K562 (cell line): Measurements from ENCODE around the gene RXRA. TPM values are rescaled to one million over a fixed set of nuclear protein-coding genes. Genes with fewer than 3 reads are reported as not detected.

Experiments
- ATAC-seq: fragments of 200-7000 bp; cut with Tn5 transposase; 3 replicates; pipeline ENCODE4 v1.9.1; 2020; ENCODE audit warnings: moderate library complexity
- Bru-seq: library from RNA; stranded (reverse); fragments of 400-500 nt; gene quantifications from one replicate; lab custom pipeline; 2021; lab: Mats Ljungman, UMichigan
- BruChase-seq, 2 experiments: library from RNA; stranded (reverse); fragments of 400-500 nt; gene quantifications; one replicate each; lab custom pipeline; 2021; lab: Mats Ljungman, UMichigan
- BruUV-seq: library from RNA; stranded (reverse); fragments of 400-500 nt; replicated peaks from 2 replicates; lab custom pipeline; 2021; lab: Mats Ljungman, UMichigan
- CTCF ChIA-PET: fragments of 300-600 bp; formaldehyde crosslinking; extraction: SDS; loops from one replicate; lab custom pipeline; 2021; ENCODE audit warnings: low intra/inter-chr PET ratio; lab: Yijun Ruan, JAX
- POLR2A ChIA-PET: fragments of 300-600, 350-650 bp; sonication (Branson Sonifier 250); formaldehyde crosslinking; extraction: SDS; loops from one replicate; lab custom pipeline; 2021; ENCODE audit warnings: antibody characterized with exemption, inconsistent platforms; lab: Yijun Ruan, JAX
- DNase-seq, 4 experiments: peaks; one replicate each; pipeline versions ENCODE4 v3.0.0 to v3.0.0-alpha.2; 2011 to 2018; ENCODE audit warnings: low spot score in 3 of 4, mixed read lengths in 3 of 4; ENCODE audit errors: extremely low read depth in 1 of 4
- FAIRE-seq: peaks from 2 replicates; lab custom pipeline; 2011; peaks lifted over from hg19 to GRCh38; lab: Jason Lieb, UNC
- H2AFZ ChIP-seq: 2 replicates; pipeline ENCODE4 v1.6.0; 2011; ENCODE audit warnings: low read depth, low read length, control low read depth, inconsistent platforms
- H3K27ac ChIP-seq: fragments of 200-600 bp; 3 replicates; pipeline ENCODE4 v1.8.0; 2011; ENCODE audit warnings: low read depth, mild to moderate bottlenecking, control low read depth, inconsistent platforms, low read length, moderate library complexity, mixed read lengths; ENCODE audit errors: extremely low read depth
- H3K27me3 ChIP-seq, 2 experiments: fragments of 300-600 bp in 1 of 2; 2 replicates in 1 of 2; 3 replicates in 1 of 2; pipeline versions ENCODE4 v1.6.0 to v1.8.0; 2011; ENCODE audit warnings: inconsistent platforms in 2 of 2, low read length in 2 of 2, mild to moderate bottlenecking in 1 of 2, mixed read lengths in 1 of 2, moderate library complexity in 1 of 2; ENCODE audit not compliant: control insufficient read depth in 2 of 2, insufficient read depth in 2 of 2
- H3K36me3 ChIP-seq: fragments of 300-600 bp; 3 replicates; pipeline ENCODE4 v1.8.0; 2011; ENCODE audit warnings: mild to moderate bottlenecking, low read length, inconsistent platforms; ENCODE audit not compliant: control insufficient read depth, insufficient read depth
- H3K4me1 ChIP-seq, 2 experiments: fragments of 200-600 bp in 1 of 2; replicated peaks in 1 of 2; 2 replicates in 1 of 2; 3 replicates in 1 of 2; pipeline versions ENCODE4 v1.5.1 to v1.8.0; 2011; ENCODE audit warnings: inconsistent platforms in 2 of 2, low read length in 2 of 2, mild to moderate bottlenecking in 1 of 2, mixed read lengths in 1 of 2, moderate library complexity in 1 of 2; ENCODE audit not compliant: control insufficient read depth in 2 of 2, insufficient read depth in 2 of 2
- H3K4me2 ChIP-seq: 2 replicates; pipeline ENCODE4 v1.6.1; 2011; ENCODE audit warnings: low read length, control low read depth, inconsistent platforms, mixed read lengths; ENCODE audit not compliant: insufficient read depth
- H3K4me3 ChIP-seq: fragments of 200-600 bp; sonication (generic), shearing (Covaris generic); 2 replicates; pipeline ENCODE4 v1.5.1; 2016; ENCODE audit warnings: control low read depth, inconsistent platforms
- H3K79me2 ChIP-seq: fragments of 200-600 bp; 3 replicates; pipeline ENCODE4 v1.8.0; 2011; ENCODE audit warnings: low read length, inconsistent platforms; ENCODE audit not compliant: control insufficient read depth, insufficient read depth
- H3K9ac ChIP-seq, 2 experiments: 2 replicates each; pipeline versions ENCODE4 v1.6.0 to v1.6.1; 2011; ENCODE audit warnings: low read depth in 2 of 2, low read length in 2 of 2, control low read depth in 1 of 2, inconsistent platforms in 1 of 2, mild to moderate bottlenecking in 1 of 2, mixed read lengths in 1 of 2; ENCODE audit not compliant: insufficient read depth in 1 of 2
- H3K9me1 ChIP-seq: one replicate; pipeline ENCODE4 v1.6.0; 2011; ENCODE audit warnings: inconsistent platforms, mild to moderate bottlenecking, low read length, moderate library complexity; ENCODE audit not compliant: control insufficient read depth, insufficient read depth
- H3K9me3 ChIP-seq: replicated peaks from 2 replicates; pipeline ENCODE4 v1.5.1; 2011; ENCODE audit warnings: low read depth, low read length, inconsistent platforms; ENCODE audit not compliant: control insufficient read depth, insufficient read depth
- H4K20me1 ChIP-seq: replicated peaks from 2 replicates; pipeline ENCODE4 v1.6.1; 2011; ENCODE audit warnings: low read length, inconsistent platforms, mixed read lengths; ENCODE audit not compliant: control insufficient read depth, insufficient read depth
- PHF8 ChIP-seq: fragments of 200-600 bp; sonication (generic); IDR thresholded peaks from 2 replicates; pipeline ENCODE4 v1.6.1; 2012; ENCODE audit warnings: mixed run types, mild to moderate bottlenecking, inconsistent platforms, low read length, moderate library complexity, borderline replicate concordance
- TAF1 ChIP-seq: IDR thresholded peaks from 2 replicates; pipeline ENCODE4 v1.6.1; 2011; ENCODE audit warnings: mild to moderate bottlenecking, low read length, moderate library complexity; ENCODE audit not compliant: insufficient read depth, control insufficient read depth, severe bottlenecking; ENCODE audit errors: extremely low read depth
- THAP12 ChIP-seq: fragments of 250-450 bp; sonication (Bioruptor Pico); IDR thresholded peaks from 2 replicates; pipeline ENCODE4 v1.9.0; 2021; ENCODE audit warnings: mild to moderate bottlenecking, inconsistent platforms
- ZNF395 ChIP-seq: fragments of 200-800 bp; sonication (Bioruptor generic); IDR thresholded peaks from 2 replicates; pipeline ENCODE4 v1.6.1; 2017; ENCODE audit warnings: missing genetic modification characterization, missing compliant biosample characterization
- WGBS: fragments of 100-300 bp; shearing (Covaris generic); methylation state at CpG from one replicate; pipeline ENCODE4 v1.1.6; 2016; ENCODE audit warnings: low coverage, mixed read lengths; ENCODE audit not compliant: insufficient coverage; ENCODE audit errors: missing lambda C conversion rate; 5-methylcytosine and 5-hydroxymethylcytosine counted together
- in situ Hi-C: fragments of 300-500 bp; cut with MboI; formaldehyde crosslinking; loops from 4 replicates; pipeline ENCODE4 v1.15.0; 2018; ENCODE audit warnings: inconsistent platforms, mixed read lengths
- intact Hi-C: fragments of 100-400 bp; cut with micrococcal nuclease; formaldehyde crosslinking; loops from 2 replicates; pipeline ENCODE4 v1.14.2; 2022
- long read RNA-seq, 3 experiments: library from polyadenylated mRNA in 2 of 3; library from RNA in 1 of 3; unstranded in 2 of 3; stranded (forward) in 1 of 3; transcript quantifications; one replicate each; pipeline ENCODE4 v2.0.0, GENCODE V29; 2019 to 2022
- polyA minus RNA-seq, 3 experiments: library from RNA; depleted of rRNA, polyadenylated mRNA; stranded (reverse); fragments of >200 nt; gene quantifications; 2 replicates each; pipeline ENCODE4 v1.2.3, GENCODE V29; 2011
- polyA plus RNA-seq, 8 experiments: library from polyadenylated mRNA; depleted of rRNA in 4 of 8; stranded (reverse) in 5 of 8; unstranded in 3 of 8; fragments of >200 nt; fragmentation: Nextera tagmentation in 2 of 8; fragmentation: Illumina TruSeq in 1 of 8; extraction: Ambion mirVana in 2 of 8; extraction: Trizol in 1 of 8; gene quantifications; 2 replicates each; pipeline versions ENCODE4 v1.2.1 to v1.2.3, GENCODE V29; 2011 to 2014; ENCODE audit warnings: inconsistent platforms in 1 of 8, missing spikeins in 1 of 8
- total RNA-seq, 7 experiments: library from RNA; depleted of rRNA in 6 of 7; stranded (reverse); fragments of >200 nt in 6 of 7; fragmentation: Illumina TruSeq in 2 of 7; extraction: Trizol in 2 of 7; gene quantifications; 2 replicates each; pipeline versions ENCODE4 v1.2.1 to v1.2.3, GENCODE V29; 2011 to 2021; ENCODE audit warnings: low replicate concordance in 1 of 7

Gene RXRA
- total RNA-seq (2011; cell fraction: chromatin; rRNA removed; ENCODE audit: low replicate concordance) = 9.2 and 26.3 TPM in 2 replicates
- total RNA-seq (2011; cell fraction: nucleolus; rRNA removed) = 12.6 and 15.3 TPM in 2 replicates
- total RNA-seq (2011; cell fraction: nucleoplasm; rRNA removed) = 9.4 and 10.3 TPM in 2 replicates
- total RNA-seq (2014; rRNA removed) = 9.6 and 11.0 TPM in 2 replicates
- 1.5 and 1.8 TPM in 2 replicates for total RNA-seq (2014; rRNA removed; fragmentation: Illumina TruSeq; extraction: Trizol)
- total RNA-seq (2015; rRNA removed; fragmentation: Illumina TruSeq; extraction: Trizol) = 4.2 and 5.7 TPM in 2 replicates
- 21.4 and 23.6 TPM in 2 replicates for total RNA-seq (2021)
- 4.0 and 4.6 TPM in 2 replicates for polyA plus RNA-seq (2011; rRNA removed)
- polyA plus RNA-seq (2011; cell fraction: cytosol; rRNA removed) = 8.4 and 14.0 TPM in 2 replicates
- polyA plus RNA-seq (2011; cell fraction: nucleus; rRNA removed) = 7.8 and 14.2 TPM in 2 replicates
- polyA plus RNA-seq (2012) = 13.9 and 14.6 TPM in 2 replicates
- polyA plus RNA-seq (2014; fragmentation: Illumina TruSeq; extraction: Trizol) = 5.2 and 14.5 TPM in 2 replicates
- under 1 TPM; 0.35 to 0.56 TPM for polyA plus RNA-seq (2014; fragmentation: Nextera tagmentation; extraction: Ambion mirVana)
- 6.8 and 14.8 TPM in 2 replicates for polyA plus RNA-seq (2014; rRNA removed)
- polyA minus RNA-seq (2011; rRNA and poly(A)+ RNA removed) = 2.2 and 4.3 TPM in 2 replicates
- polyA minus RNA-seq (2011; cell fraction: cytosol; rRNA and poly(A)+ RNA removed) = 13.6 and 24.3 TPM in 2 replicates
- 6.7 and 8.4 TPM in 2 replicates for polyA minus RNA-seq (2011; cell fraction: nucleus; rRNA and poly(A)+ RNA removed)
- percentile 54 among the genes with signal in this experiment for Bru-seq, nascent RNA
- BruChase-seq, experiment 1, labeled RNA remaining after a 2-hour chase = percentile 51 among the genes with signal in this experiment
- percentile 48 among the genes with signal in this experiment for BruChase-seq, experiment 2, labeled RNA remaining after a 6-hour chase
- long read RNA-seq, experiment 1, transcript RXRA-202 (10 exons, 1,846 nt) = major isoform, 24 of 94 reads
- long read RNA-seq, experiment 1, partial matches to known transcripts = 65 of 94 reads
- long read RNA-seq, experiment 1, other reads (novel, unspliced or antisense) = 5 of 94 reads
- long read RNA-seq, experiment 2, transcript RXRA-202 (10 exons, 1,846 nt) = major isoform, 18 of 44 reads
- long read RNA-seq, experiment 2, partial matches to known transcripts = 6 of 44 reads
- long read RNA-seq, experiment 2, other reads (novel, unspliced or antisense) = 20 of 44 reads
- long read RNA-seq, experiment 3, partial matches to known transcripts = 3 of 5 reads
- long read RNA-seq, experiment 3, other reads (novel, unspliced or antisense) = 2 of 5 reads

DNA sequence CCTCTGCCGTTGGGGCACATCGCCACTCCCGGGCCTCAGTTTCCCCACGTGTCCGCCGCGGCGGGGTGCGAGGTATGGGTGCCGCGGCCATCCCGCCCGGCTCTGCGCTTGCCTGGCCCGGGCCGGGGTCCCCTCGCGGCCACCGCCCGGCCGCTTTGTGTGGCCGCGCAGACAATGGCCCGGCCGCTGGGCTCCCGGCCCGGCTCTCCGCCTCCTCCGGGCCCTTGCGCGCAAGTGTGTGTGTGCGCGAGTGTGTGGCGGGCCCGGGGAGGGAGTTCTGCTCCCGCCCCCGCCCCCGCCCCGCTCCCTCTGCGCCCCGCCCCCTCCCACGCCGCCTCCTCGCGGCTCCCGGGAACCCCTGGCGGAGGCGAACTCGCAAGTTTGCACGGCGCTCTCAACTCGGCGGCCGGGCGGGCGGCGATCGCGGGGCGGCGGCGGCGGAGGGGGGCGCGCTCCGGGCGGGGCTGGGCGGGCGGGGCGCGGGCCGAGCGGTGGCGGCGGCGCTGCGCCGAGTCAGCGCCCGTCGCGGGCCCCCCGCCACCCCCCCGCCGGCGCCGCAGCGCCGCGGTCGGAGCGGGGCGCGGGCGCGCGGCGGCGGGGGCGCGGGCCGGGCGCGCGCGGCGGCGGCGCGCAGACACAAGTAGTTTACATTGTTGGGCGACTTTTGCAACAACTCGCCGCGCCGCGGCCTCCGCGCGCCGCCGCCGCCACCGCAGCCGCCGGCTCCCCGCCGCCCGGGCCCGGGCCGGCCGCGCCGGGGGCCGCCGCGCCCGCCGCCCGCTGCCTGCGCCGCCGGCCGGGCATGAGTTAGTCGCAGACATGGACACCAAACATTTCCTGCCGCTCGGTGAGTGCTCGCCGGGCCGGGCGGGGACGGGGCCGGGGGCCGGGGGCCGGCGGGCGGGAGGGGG, at the start of gene RXRA:
Gene RXRA (plus strand): TSS at position 643 of the 911 bp plus-strand sequence. CDS start 177 bp downstream, at position 820.
- in situ Hi-C loops = no loop called here
- peaks cover 44% of the 10 kb centered on the region for H3K79me2 ChIP-seq
- H3K9me1 ChIP-seq = peaks cover 5% of the 10 kb centered on the region
- H3K4me3 ChIP-seq = peak within 1 kb of the TSS; percentile 62
- H3K9me3 ChIP-seq = no peaks in the 10 kb centered on the region
- DNase-seq (peak; percentile 86 to 94 (median 92)), FAIRE-seq (no peak), ATAC-seq (peak; percentile 75)
- POLR2A ChIA-PET = interaction anchor here (0.6 to 1.0 kb wide), 4 partner anchors 19 to 1062 kb away, joined by 3 to 6 read pairs (median 4); no protein-coding TSS in a partner anchor
- BruUV-seq = no TSS peak
- H3K4me1 ChIP-seq = peaks cover 20 to 82% of the 10 kb centered on the region in 2 experiments
- peaks cover 12% of the 10 kb centered on the region for H4K20me1 ChIP-seq
- WGBS = 1% methylated on average over 42 of the region's 156 CpGs
- peak within 1 kb of the TSS; percentile 79 for H3K27ac ChIP-seq
- H2AFZ ChIP-seq = peak within 1 kb of the TSS; percentile 83
- H3K9ac ChIP-seq = peak within 1 kb of the TSS; percentile 77 to 97
- no peaks in the 10 kb centered on the region for H3K27me3 ChIP-seq
- H3K36me3 ChIP-seq = no peaks in the 10 kb centered on the region
- intact Hi-C loops = loop anchor here (10.0 kb wide), 1 partner anchor 151 kb away; no protein-coding TSS in a partner anchor
- H3K4me2 ChIP-seq = peak within 1 kb of the TSS; percentile 86
- CTCF ChIA-PET = no interaction called here
- TF ChIP-seq THAP12 (CRISPR knock-in tag) = 0 out of 2 replicates have a peak, but pooled peaks have one; percentile 60
- peak; percentile 81; the same call in 1 of the 2 replicates for TF ChIP-seq ZNF395 (CRISPR knock-in tag)
- peak; percentile 65 for TF ChIP-seq TAF1
- peak; percentile 73; the same call in 1 of the 2 replicates for TF ChIP-seq PHF8
